ENCODE results near the gene CYP3A7. TPM values are rescaled to one million over a fixed set of nuclear protein-coding genes. Genes with fewer than 3 reads are reported as not detected.
A peak's percentile ranks its signal among the peaks of the same experiment; 100 is the strongest.
"Not testable (repeated sequence)": the region's sequence is repeated elsewhere in the genome, so short reads cannot be mapped to it uniquely, and the experiment has no call there.

The CYP3A7 gene
- total RNA-seq, 1 experiment from 2014 or later: not detected

GRCh38 chr7:99723201-99723600, 11.8 kb downstream of the CYP3A7 start:
- DNase-seq (ENCODE audit: low read depth, low spot score); in situ Hi-C loops (cut with HindIII; ENCODE audit: low pct_unique_long_range_greater_than_20kb, low sequenced_read_pairs): not testable (repeated sequence)

GRCh38 chr7:99720800-99721595, 14.0 kb downstream of the CYP3A7 start:
- no peak for DNase-seq (ENCODE audit: low read depth, low spot score)
- in situ Hi-C loops (cut with HindIII; ENCODE audit: low pct_unique_long_range_greater_than_20kb, low sequenced_read_pairs): no loop called here

- in situ Hi-C loops (cut with HindIII; ENCODE audit: low pct_unique_long_range_greater_than_20kb, low sequenced_read_pairs): no loop called here
- DNase-seq (ENCODE audit: low read depth, low spot score): peak; percentile 10
Observed at GRCh38 chr7:99719996-99720769, 14.8 kb downstream of the CYP3A7 start.

- no peak for DNase-seq (ENCODE audit: low read depth, low spot score)
- in situ Hi-C loops (cut with HindIII; ENCODE audit: low pct_unique_long_range_greater_than_20kb, low sequenced_read_pairs): no loop called here
Observed at GRCh38 chr7:99713995-99714570, 20.9 kb downstream of the CYP3A7 start.

GRCh38 chr7:99709838-99710578, 25.0 kb downstream of the CYP3A7 start:
- DNase-seq (ENCODE audit: low read depth, low spot score): no peak
- in situ Hi-C loops (cut with HindIII; ENCODE audit: low pct_unique_long_range_greater_than_20kb, low sequenced_read_pairs): no loop called here

- in situ Hi-C loops (cut with HindIII; ENCODE audit: low pct_unique_long_range_greater_than_20kb, low sequenced_read_pairs): no loop called here
- no peak for DNase-seq (ENCODE audit: low read depth, low spot score)
Observed at GRCh38 chr7:99709260-99709659, 25.7 kb downstream of the CYP3A7 start.

GRCh38 chr7:99707096-99707495, 27.9 kb downstream of the CYP3A7 start:
- no peak for DNase-seq (ENCODE audit: low read depth, low spot score)
- in situ Hi-C loops (cut with HindIII; ENCODE audit: low pct_unique_long_range_greater_than_20kb, low sequenced_read_pairs): no loop called here

- DNase-seq (ENCODE audit: low read depth, low spot score): no peak
- in situ Hi-C loops (cut with HindIII; ENCODE audit: low pct_unique_long_range_greater_than_20kb, low sequenced_read_pairs): no loop called here
Observed at GRCh38 chr7:99699946-99700345, 35.0 kb downstream of the CYP3A7 start.

GRCh38 chr7:99698867-99699730, 35.9 kb downstream of the CYP3A7 start:
- DNase-seq (ENCODE audit: low read depth, low spot score); in situ Hi-C loops (cut with HindIII; ENCODE audit: low pct_unique_long_range_greater_than_20kb, low sequenced_read_pairs): not testable (repeated sequence)

- in situ Hi-C loops (cut with HindIII; ENCODE audit: low pct_unique_long_range_greater_than_20kb, low sequenced_read_pairs): no loop called here
- no peak for DNase-seq (ENCODE audit: low read depth, low spot score)
Observed at GRCh38 chr7:99694912-99695304, 40.1 kb downstream of the CYP3A7 start.

- no peak for DNase-seq (ENCODE audit: low read depth, low spot score)
- in situ Hi-C loops (cut with HindIII; ENCODE audit: low pct_unique_long_range_greater_than_20kb, low sequenced_read_pairs): no loop called here
Observed at GRCh38 chr7:99694201-99694911, 40.6 kb downstream of the CYP3A7 start.

- no peak for DNase-seq (ENCODE audit: low read depth, low spot score)
- in situ Hi-C loops (cut with HindIII; ENCODE audit: low pct_unique_long_range_greater_than_20kb, low sequenced_read_pairs): no loop called here
Observed at GRCh38 chr7:99693427-99694200, 41.4 kb downstream of the CYP3A7 start.

GRCh38 chr7:99693100-99693426, 41.9 kb downstream of the CYP3A7 start:
- no peak for DNase-seq (ENCODE audit: low read depth, low spot score)
- in situ Hi-C loops (cut with HindIII; ENCODE audit: low pct_unique_long_range_greater_than_20kb, low sequenced_read_pairs): no loop called here

- DNase-seq (ENCODE audit: low read depth, low spot score); in situ Hi-C loops (cut with HindIII; ENCODE audit: low pct_unique_long_range_greater_than_20kb, low sequenced_read_pairs): not testable (repeated sequence)
Observed at GRCh38 chr7:99692563-99692962, 42.4 kb downstream of the CYP3A7 start.

GRCh38 chr7:99691658-99692057, 43.3 kb downstream of the CYP3A7 start:
- in situ Hi-C loops (cut with HindIII; ENCODE audit: low pct_unique_long_range_greater_than_20kb, low sequenced_read_pairs); DNase-seq (ENCODE audit: low read depth, low spot score): not testable (repeated sequence)

- DNase-seq (ENCODE audit: low read depth, low spot score); in situ Hi-C loops (cut with HindIII; ENCODE audit: low pct_unique_long_range_greater_than_20kb, low sequenced_read_pairs): not testable (repeated sequence)
Observed at GRCh38 chr7:99690918-99691317, 44.1 kb downstream of the CYP3A7 start.
